HepG2 (cell line): ENCODE measurements around the gene AGAP1. TPM values are rescaled to one million over a fixed set of nuclear protein-coding genes. Genes with fewer than 3 reads are reported as not detected.

Experiments used
- ATAC-seq: fragments of 200-7000 bp; cut with Tn5 transposase; 3 replicates; pipeline ENCODE4 v1.9.1; 2020; ENCODE audit warnings: mild to moderate bottlenecking, moderate library complexity
- BruUV-seq: library from RNA; stranded (reverse); fragments of 400-500 nt; replicated peaks from 2 replicates; lab custom pipeline; 2021; lab: Mats Ljungman, UMichigan
- CTCF ChIA-PET: fragments of 300-600 bp; formaldehyde crosslinking; extraction: SDS; loops from one replicate; lab custom pipeline; 2021; ENCODE audit warnings: low total read pairs, inconsistent platforms, low intra/inter-chr PET ratio; lab: Yijun Ruan, JAX
- POLR2A ChIA-PET: fragments of 350-600 bp; sonication (Branson Sonifier 250); formaldehyde crosslinking; loops from one replicate; lab custom pipeline; 2020; ENCODE audit warnings: antibody characterized with exemption, inconsistent platforms; lab: Yijun Ruan, JAX
- DNase-seq: peaks from one replicate; pipeline ENCODE4 v3.0.0-alpha.2; 2015; ENCODE audit warnings: low spot score
- FAIRE-seq: peaks from 3 replicates; lab custom pipeline; 2011; peaks lifted over from hg19 to GRCh38; lab: Jason Lieb, UNC
- H2AFZ ChIP-seq: one replicate; pipeline ENCODE4 v1.6.1; 2011; ENCODE audit warnings: low read length, inconsistent platforms
- H3K27ac ChIP-seq: fragments of 300-600 bp; 3 replicates; pipeline ENCODE4 v1.8.0; 2011; ENCODE audit warnings: mixed run types, mild to moderate bottlenecking, mixed read lengths, low read length, inconsistent platforms; ENCODE audit not compliant: insufficient read depth; ENCODE audit errors: extremely low read length
- H3K27me3 ChIP-seq, 2 experiments: fragments of 200-600 bp in 1 of 2; 2 replicates in 1 of 2; 3 replicates in 1 of 2; pipeline versions ENCODE4 v1.6.0 to v1.8.0; 2011; ENCODE audit warnings: low read length in 2 of 2, mild to moderate bottlenecking in 2 of 2, moderate library complexity in 2 of 2, inconsistent platforms in 1 of 2; ENCODE audit not compliant: insufficient read depth in 2 of 2, control insufficient read depth in 1 of 2
- H3K36me3 ChIP-seq, 2 experiments: fragments of 200-600 bp in 1 of 2; replicated peaks in 1 of 2; 2 replicates in 1 of 2; 3 replicates in 1 of 2; pipeline versions ENCODE4 v1.5.1 to v1.8.0; 2011; ENCODE audit warnings: low read length in 2 of 2, inconsistent platforms in 1 of 2; ENCODE audit not compliant: insufficient read depth in 2 of 2, control insufficient read depth in 1 of 2
- H3K4me1 ChIP-seq: 2 replicates; pipeline ENCODE4 v1.5.1; 2012; ENCODE audit warnings: low read length, inconsistent platforms; ENCODE audit not compliant: insufficient read depth
- H3K4me2 ChIP-seq: 2 replicates; pipeline ENCODE4 v1.6.0; 2011; ENCODE audit warnings: low read depth, low read length, inconsistent platforms
- H3K4me3 ChIP-seq, 3 experiments: fragments of 200-600 bp in 1 of 3; sonication (generic), shearing (Covaris generic) in 1 of 3; replicated peaks in 1 of 3; 2 replicates each; pipeline ENCODE4 v1.5.1; 2011 to 2016; ENCODE audit warnings: low read length in 3 of 3, inconsistent platforms in 2 of 3, low read depth in 2 of 3, mild to moderate bottlenecking in 2 of 3, control low read depth in 1 of 3, mixed read lengths in 1 of 3; ENCODE audit not compliant: insufficient read depth in 1 of 3
- H3K79me2 ChIP-seq: one replicate; pipeline ENCODE4 v1.6.1; 2011; ENCODE audit warnings: low read length, inconsistent platforms; ENCODE audit not compliant: insufficient read depth
- H3K9ac ChIP-seq: 2 replicates; pipeline ENCODE4 v1.6.0; 2011; ENCODE audit warnings: mild to moderate bottlenecking, low read depth, low read length, inconsistent platforms; ENCODE audit not compliant: insufficient read depth
- H3K9me3 ChIP-seq: 2 replicates; pipeline ENCODE4 v1.5.1; 2012; ENCODE audit warnings: mild to moderate bottlenecking, low read length
- H4K20me1 ChIP-seq: 2 replicates; pipeline ENCODE4 v1.6.0; 2011; ENCODE audit warnings: inconsistent platforms, mild to moderate bottlenecking, low read length, moderate library complexity; ENCODE audit not compliant: insufficient read depth
- CCAR2 ChIP-seq: fragments of 200-400 bp; formaldehyde crosslinking; optimal IDR thresholded peaks from 2 replicates; pipeline ENCODE3; 2018; ENCODE audit warnings: low read depth, mild to moderate bottlenecking, low read length, moderate library complexity
- FUBP1 ChIP-seq: sonication (generic); formaldehyde crosslinking; IDR thresholded peaks from 2 replicates; pipeline ENCODE4 v1.5.1; 2020; ENCODE audit warnings: missing genetic modification reagents, mild to moderate bottlenecking, borderline replicate concordance
- GLI4 ChIP-seq: sonication (generic); formaldehyde crosslinking; IDR thresholded peaks from 2 replicates; pipeline ENCODE4 v1.5.1; 2020; ENCODE audit warnings: missing genetic modification reagents, mild to moderate bottlenecking, moderate library complexity, borderline replicate concordance
- GZF1 ChIP-seq: sonication (generic); formaldehyde crosslinking; IDR thresholded peaks from 2 replicates; pipeline ENCODE4 v1.5.1; 2020; ENCODE audit warnings: mild to moderate bottlenecking, missing genetic modification reagents
- RBM22 ChIP-seq: fragments of 200-400 bp; formaldehyde crosslinking; optimal IDR thresholded peaks from 2 replicates; pipeline ENCODE3; 2017; ENCODE audit warnings: mild to moderate bottlenecking, low read length, moderate library complexity
- STAG1 ChIP-seq: sonication (generic); formaldehyde crosslinking; IDR thresholded peaks from 2 replicates; pipeline ENCODE4 v1.4.0; 2020; ENCODE audit warnings: missing genetic modification reagents
- ZNF484 ChIP-seq: sonication (generic); formaldehyde crosslinking; IDR thresholded peaks from 2 replicates; pipeline ENCODE4 v1.5.1; 2020; ENCODE audit warnings: mild to moderate bottlenecking, low read depth, missing genetic modification reagents, borderline replicate concordance
- ZNF552 ChIP-seq: sonication (generic); formaldehyde crosslinking; IDR thresholded peaks from 2 replicates; pipeline ENCODE4 v1.9.0; 2022; ENCODE audit warnings: missing genetic modification reagents, mild to moderate bottlenecking, borderline replicate concordance
- ZNF670 ChIP-seq: sonication (generic); formaldehyde crosslinking; IDR thresholded peaks from 2 replicates; pipeline ENCODE4 v1.8.0; 2022; ENCODE audit warnings: mild to moderate bottlenecking, missing genetic modification reagents, borderline replicate concordance
- ZNF703 ChIP-seq: sonication (generic); formaldehyde crosslinking; IDR thresholded peaks from 2 replicates; pipeline ENCODE4 v1.5.1; 2020; ENCODE audit warnings: missing genetic modification reagents, mild to moderate bottlenecking, moderate library complexity, borderline replicate concordance
- ZNF788 ChIP-seq: sonication (generic); formaldehyde crosslinking; IDR thresholded peaks from 2 replicates; pipeline ENCODE4 v1.5.0; 2020; ENCODE audit warnings: mild to moderate bottlenecking, missing genetic modification reagents, borderline replicate concordance
- ZSCAN25 ChIP-seq: sonication (generic); formaldehyde crosslinking; IDR thresholded peaks from 2 replicates; pipeline ENCODE4 v1.8.0; 2022; ENCODE audit warnings: mild to moderate bottlenecking, missing genetic modification reagents
- WGBS: methylation state at CpG from one replicate; pipeline ENCODE4 v1.1.6; 2017; ENCODE audit warnings: low lambda C conversion rate; 5-methylcytosine and 5-hydroxymethylcytosine counted together
- in situ Hi-C: cut with HindIII; loops from 2 replicates; pipeline ENCODE4 v1.10.0; 2017; ENCODE audit warnings: low pct_unique_long_range_greater_than_20kb; ENCODE audit not compliant: extremely low pct_ligation_motif_present
- intact Hi-C: fragments of 100-400 bp; cut with micrococcal nuclease; formaldehyde crosslinking; loops from one replicate; pipeline ENCODE4 v1.10.0; 2022; ENCODE audit not compliant: unreplicated experiment
- polyA plus RNA-seq, 8 experiments: library from polyadenylated mRNA; depleted of rRNA in 3 of 8; stranded (reverse) in 7 of 8; unstranded in 1 of 8; fragments of >200 nt; fragmentation: Illumina TruSeq in 4 of 8; extraction: Trizol in 4 of 8; gene quantifications; 2 replicates each; pipeline versions ENCODE4 v1.2.1 to v1.2.3, GENCODE V29; 2011 to 2016; ENCODE audit warnings: low read depth in 4 of 8, missing spikeins in 1 of 8, mixed read lengths in 1 of 8; ENCODE audit not compliant: insufficient read depth in 1 of 8
- total RNA-seq, 5 experiments: library from RNA; depleted of rRNA; stranded (reverse); fragments of >200 nt; fragmentation: Illumina TruSeq; extraction: Trizol; gene quantifications; 2 replicates each; pipeline ENCODE4 v1.2.3, GENCODE V29; 2016; ENCODE audit warnings: low read depth in 1 of 5
- TF ChIP-seq, protein P1 (sequence below): sonication (generic); formaldehyde crosslinking; IDR thresholded peaks from 2 replicates; pipeline ENCODE4 v1.5.1; 2020; ENCODE audit warnings: missing genetic modification reagents, mild to moderate bottlenecking, borderline replicate concordance
- TF ChIP-seq, protein P2 (sequence below): sonication (generic); formaldehyde crosslinking; IDR thresholded peaks from 2 replicates; pipeline ENCODE4 v1.4.0; 2020; ENCODE audit warnings: mild to moderate bottlenecking, missing genetic modification reagents

AGAP1 gene
- total and polyA plus RNA-seq, 2 of the 13 experiments (the other 11 are each of a cell fraction or from before 2014, with no cell fraction given) = 21.2 to 32.7 TPM

DNA sequence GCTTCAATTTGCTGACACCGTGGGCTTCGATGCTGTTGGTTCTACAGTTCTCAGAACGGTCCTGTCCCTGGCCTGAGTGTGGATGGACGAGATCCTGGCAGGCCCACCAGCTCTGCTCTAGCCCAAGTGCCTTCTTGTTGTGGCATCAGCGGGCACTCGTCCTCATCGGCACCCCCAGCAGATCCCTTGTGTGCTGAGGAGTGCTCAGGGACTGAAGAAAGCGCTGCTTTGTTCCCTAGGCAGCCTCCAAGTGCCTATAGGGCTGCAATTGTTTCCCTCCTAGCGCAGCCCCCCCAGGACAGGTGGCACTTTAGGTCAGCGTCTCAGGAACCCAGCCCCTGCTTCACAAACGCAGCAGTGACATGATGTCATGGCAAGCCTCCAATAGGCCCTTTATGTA lies 217.7 kb downstream of the AGAP1 start (continued):
- TF ChIP-seq ZNF484 (no peak), FUBP1 (CRISPR knock-in tag) (no peak), RBM22 (no peak)

DNA sequence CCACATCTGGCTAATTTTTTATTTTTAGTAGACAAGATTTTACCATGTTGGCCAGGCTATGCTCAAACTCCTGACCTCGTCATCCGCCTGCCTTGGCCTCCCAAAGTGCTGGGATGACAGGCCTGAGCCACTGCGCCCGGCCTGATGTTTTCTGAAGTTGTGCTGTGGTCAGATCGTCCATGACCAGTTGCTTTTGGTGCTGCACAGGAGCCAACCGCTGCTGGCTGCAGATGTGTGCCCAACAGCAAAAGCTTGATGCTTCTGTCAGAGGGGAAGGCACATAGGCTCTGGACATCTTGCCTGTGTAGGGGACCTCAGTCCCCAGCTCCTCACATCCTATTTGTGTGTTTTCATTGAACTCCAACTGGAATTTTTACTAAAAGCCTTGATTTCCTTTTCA lies 218.3 kb downstream of the AGAP1 start:
- DNase-seq (no peak), ATAC-seq (no peak), FAIRE-seq (no peak)
- CTCF ChIA-PET = no interaction called here
- Histone ChIP-seq H3K4me3 (no peak overlapping the region), H3K9me3 (no peaks in the 10 kb centered on the region), H3K4me1 (0 out of 2 replicates have a peak, but pooled peaks cover 5% of the 10 kb centered on the region), H2AFZ (no peak overlapping the region), H3K27ac (no peak overlapping the region), H3K79me2 (peaks cover 2% of the 10 kb centered on the region), H3K4me2 (no peak overlapping the region), H3K9ac (no peak overlapping the region), H4K20me1 (peaks cover 7% of the 10 kb centered on the region; the same call in 1 of the 2 replicates), H3K36me3 (peaks cover 14 to 42% of the 10 kb centered on the region in 2 experiments), H3K27me3 (no peaks in the 10 kb centered on the region)
- POLR2A ChIA-PET = no interaction called here
- TF ChIP-seq ZNF788 = no peak
- TF ChIP-seq GZF1 (CRISPR knock-in tag) = no peak
- TF ChIP-seq, protein P1, sequence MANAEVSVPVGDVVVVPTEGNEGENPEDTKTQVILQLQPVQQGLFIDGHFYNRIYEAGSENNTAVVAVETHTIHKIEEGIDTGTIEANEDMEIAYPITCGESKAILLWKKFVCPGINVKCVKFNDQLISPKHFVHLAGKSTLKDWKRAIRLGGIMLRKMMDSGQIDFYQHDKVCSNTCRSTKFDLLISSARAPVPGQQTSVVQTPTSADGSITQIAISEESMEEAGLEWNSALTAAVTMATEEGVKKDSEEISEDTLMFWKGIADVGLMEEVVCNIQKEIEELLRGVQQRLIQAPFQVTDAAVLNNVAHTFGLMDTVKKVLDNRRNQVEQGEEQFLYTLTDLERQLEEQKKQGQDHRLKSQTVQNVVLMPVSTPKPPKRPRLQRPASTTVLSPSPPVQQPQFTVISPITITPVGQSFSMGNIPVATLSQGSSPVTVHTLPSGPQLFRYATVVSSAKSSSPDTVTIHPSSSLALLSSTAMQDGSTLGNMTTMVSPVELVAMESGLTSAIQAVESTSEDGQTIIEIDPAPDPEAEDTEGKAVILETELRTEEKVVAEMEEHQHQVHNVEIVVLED = no peak
- TF ChIP-seq, protein P2, sequence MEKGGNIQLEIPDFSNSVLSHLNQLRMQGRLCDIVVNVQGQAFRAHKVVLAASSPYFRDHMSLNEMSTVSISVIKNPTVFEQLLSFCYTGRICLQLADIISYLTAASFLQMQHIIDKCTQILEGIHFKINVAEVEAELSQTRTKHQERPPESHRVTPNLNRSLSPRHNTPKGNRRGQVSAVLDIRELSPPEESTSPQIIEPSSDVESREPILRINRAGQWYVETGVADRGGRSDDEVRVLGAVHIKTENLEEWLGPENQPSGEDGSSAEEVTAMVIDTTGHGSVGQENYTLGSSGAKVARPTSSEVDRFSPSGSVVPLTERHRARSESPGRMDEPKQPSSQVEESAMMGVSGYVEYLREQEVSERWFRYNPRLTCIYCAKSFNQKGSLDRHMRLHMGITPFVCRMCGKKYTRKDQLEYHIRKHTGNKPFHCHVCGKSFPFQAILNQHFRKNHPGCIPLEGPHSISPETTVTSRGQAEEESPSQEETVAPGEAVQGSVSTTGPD (CRISPR knock-in tag) = no peak
- no peak for TF ChIP-seq STAG1 (CRISPR knock-in tag)
- no peak for TF ChIP-seq GLI4 (CRISPR knock-in tag)
- TF ChIP-seq ZSCAN25 = no peak
- no peak for TF ChIP-seq ZNF552 (CRISPR knock-in tag)
- TF ChIP-seq ZNF703 (CRISPR knock-in tag) = no peak
- no peak for TF ChIP-seq ZNF670
- TF ChIP-seq CCAR2 = no peak
- no TSS peak for BruUV-seq
- in situ Hi-C loops = no loop called here
- intact Hi-C loops = no loop called here
- WGBS = 99% methylated on average over 5 of the region's 6 CpGs
